HG03025 (cell line): ENCODE measurements around the gene GPR179.

Source experiments
- ATAC-seq: cut with Tn5 transposase; IDR thresholded peaks from one replicate; pipeline ENCODE4 v1.9.1; 2021; ENCODE audit warnings: mild to moderate bottlenecking, moderate library complexity; ENCODE audit not compliant: unreplicated experiment, low FRiP score

GPR179 gene

GRCh38 chr17:38344420-38344745 lies 627 bp upstream of the GPR179 start:
- ATAC-seq, result no peak

GRCh38 chr17:38342886-38343607 lies 709 bp downstream of the GPR179 start:
- ATAC-seq, result no peak

GRCh38 chr17:38341035-38341721 lies 2.6 kb downstream of the GPR179 start:
- no peak for ATAC-seq

GRCh38 chr17:38339891-38340290 lies 3.9 kb downstream of the GPR179 start:
- no peak for ATAC-seq

- ATAC-seq, result no peak
Measured at GRCh38 chr17:38338535-38338934, 5.2 kb downstream of the GPR179 start.

GRCh38 chr17:38338053-38338452 lies 5.7 kb downstream of the GPR179 start:
- ATAC-seq, result no peak

- no peak for ATAC-seq
Measured at GRCh38 chr17:38336838-38337237, 6.9 kb downstream of the GPR179 start.

- ATAC-seq, result no peak
Measured at GRCh38 chr17:38334480-38335364, 9.0 kb downstream of the GPR179 start.

- no peak for ATAC-seq
Measured at GRCh38 chr17:38333635-38334295, 10.0 kb downstream of the GPR179 start.

- no peak for ATAC-seq
Measured at GRCh38 chr17:38332735-38333134, 11.0 kb downstream of the GPR179 start.

GRCh38 chr17:38330941-38331411 lies 12.8 kb downstream of the GPR179 start:
- no peak for ATAC-seq

GRCh38 chr17:38329808-38330730 lies 13.7 kb downstream of the GPR179 start:
- ATAC-seq, result no peak

- ATAC-seq, result no peak
Measured at GRCh38 chr17:38329284-38329683, 14.5 kb downstream of the GPR179 start.

- ATAC-seq, result no peak
Measured at GRCh38 chr17:38328620-38329019, 15.1 kb downstream of the GPR179 start.

- ATAC-seq, result no peak
Measured at GRCh38 chr17:38327936-38328335, 15.8 kb downstream of the GPR179 start.

- ATAC-seq, result no peak
Measured at GRCh38 chr17:38326996-38327792, 16.6 kb downstream of the GPR179 start.

- no peak for ATAC-seq
Measured at GRCh38 chr17:38325221-38325851, 18.4 kb downstream of the GPR179 start.

- no peak for ATAC-seq
Measured at GRCh38 chr17:38324772-38325171, 19.0 kb downstream of the GPR179 start.
